Measurements from ENCODE around the gene NEO1. TPM values are rescaled to one million over a fixed set of nuclear protein-coding genes. Genes with fewer than 3 reads are reported as not detected.
A peak's percentile ranks its signal among the peaks of the same experiment; 100 is the strongest.
"Not testable (repeated sequence)": the region's sequence is repeated elsewhere in the genome, so short reads cannot be mapped to it uniquely, and the experiment has no call there.

The NEO1 gene
- total RNA-seq, 1 experiment from 2014 or later, result 7.3 TPM

- peak; percentile 51 for DNase-seq (ENCODE audit: low spot score)
Observed at GRCh38 chr15:73265536-73266153, 213.4 kb downstream of the NEO1 start.

- DNase-seq (ENCODE audit: low spot score), result no peak
Observed at GRCh38 chr15:73268457-73268856, 216.2 kb downstream of the NEO1 start.

GRCh38 chr15:73270366-73271097 is 218.3 kb downstream of the NEO1 start:
- no peak for DNase-seq (ENCODE audit: low spot score)

GRCh38 chr15:73273181-73274002 is 221.1 kb downstream of the NEO1 start:
- peak; percentile 42 for DNase-seq (ENCODE audit: low spot score)

GRCh38 chr15:73275862-73276261 is 223.6 kb downstream of the NEO1 start:
- no peak for DNase-seq (ENCODE audit: low spot score)

- DNase-seq (ENCODE audit: low spot score), result no peak
Observed at GRCh38 chr15:73282567-73283365, 230.5 kb downstream of the NEO1 start.

- peak; percentile 70 for DNase-seq (ENCODE audit: low spot score)
Observed at GRCh38 chr15:73283366-73283962, 231.2 kb downstream of the NEO1 start.

- DNase-seq (ENCODE audit: low spot score), result peak; percentile 19
Observed at GRCh38 chr15:73284090-73284716, 231.9 kb downstream of the NEO1 start.

GRCh38 chr15:73286311-73286710 is 234.0 kb downstream of the NEO1 start:
- no peak for DNase-seq (ENCODE audit: low spot score)

- DNase-seq (ENCODE audit: low spot score), result no peak
Observed at GRCh38 chr15:73287019-73287418, 234.8 kb downstream of the NEO1 start.

GRCh38 chr15:73291441-73291840 is 239.2 kb downstream of the NEO1 start:
- no peak for DNase-seq (ENCODE audit: low spot score)

- DNase-seq (ENCODE audit: low spot score), result no peak
Observed at GRCh38 chr15:73293773-73294172, 241.5 kb downstream of the NEO1 start.

GRCh38 chr15:73295630-73296286 is 243.5 kb downstream of the NEO1 start:
- DNase-seq (ENCODE audit: low spot score), result no peak

GRCh38 chr15:73296609-73297353 is 244.5 kb downstream of the NEO1 start:
- no peak for DNase-seq (ENCODE audit: low spot score)

GRCh38 chr15:73298522-73299245 is 246.4 kb downstream of the NEO1 start:
- no peak for DNase-seq (ENCODE audit: low spot score)

GRCh38 chr15:73300286-73300685 is 248.0 kb downstream of the NEO1 start:
- DNase-seq (ENCODE audit: low spot score), result not testable (repeated sequence)

GRCh38 chr15:73303636-73304035 is 251.4 kb downstream of the NEO1 start:
- no peak for DNase-seq (ENCODE audit: low spot score)

GRCh38 chr15:73305331-73306211 is 253.3 kb downstream of the NEO1 start:
- DNase-seq (ENCODE audit: low spot score), result peak; percentile 61
